AG09309 (cell line): ENCODE data around the gene CTXND1.

Source experiments
- DNase-seq: peaks from one replicate; pipeline ENCODE4 v3.0.0-alpha.2; 2010; ENCODE audit warnings: low read depth
- H3K4me3 ChIP-seq: 2 replicates; pipeline ENCODE4 v1.5.1; 2011; ENCODE audit warnings: mild to moderate bottlenecking, low read depth, low read length, moderate library complexity; ENCODE audit not compliant: control insufficient read depth
- TF ChIP-seq, protein P1 (sequence below): IDR thresholded peaks from 2 replicates; pipeline ENCODE4 v1.5.1; 2011; ENCODE audit warnings: mild to moderate bottlenecking, low read depth, low read length, inconsistent platforms; ENCODE audit not compliant: insufficient read depth, control insufficient read depth; ENCODE audit errors: missing control alignments

The CTXND1 gene

DNA sequence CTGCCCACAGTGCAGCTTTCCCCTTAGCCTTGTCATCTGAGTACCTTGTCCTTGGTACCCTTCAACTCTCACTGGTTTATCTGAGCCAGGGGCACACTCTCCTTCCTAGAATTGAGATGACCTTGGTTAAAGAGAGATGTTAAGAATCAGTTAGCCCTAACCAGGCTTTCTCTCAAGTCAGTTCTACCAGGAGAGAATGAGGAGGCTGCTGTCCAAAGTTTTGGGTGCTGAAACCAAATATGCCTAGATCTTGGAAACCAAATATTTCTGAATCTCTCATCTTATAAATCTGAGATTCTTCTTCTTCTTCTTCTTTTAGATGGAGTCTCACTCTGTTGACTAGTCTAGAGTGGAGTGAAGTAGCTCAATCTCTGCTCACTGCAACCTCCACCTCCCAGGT, 12.0 kb upstream of the CTXND1 start:
- no peak for DNase-seq
- no peak overlapping the region for H3K4me3 ChIP-seq
- TF ChIP-seq, protein P1, sequence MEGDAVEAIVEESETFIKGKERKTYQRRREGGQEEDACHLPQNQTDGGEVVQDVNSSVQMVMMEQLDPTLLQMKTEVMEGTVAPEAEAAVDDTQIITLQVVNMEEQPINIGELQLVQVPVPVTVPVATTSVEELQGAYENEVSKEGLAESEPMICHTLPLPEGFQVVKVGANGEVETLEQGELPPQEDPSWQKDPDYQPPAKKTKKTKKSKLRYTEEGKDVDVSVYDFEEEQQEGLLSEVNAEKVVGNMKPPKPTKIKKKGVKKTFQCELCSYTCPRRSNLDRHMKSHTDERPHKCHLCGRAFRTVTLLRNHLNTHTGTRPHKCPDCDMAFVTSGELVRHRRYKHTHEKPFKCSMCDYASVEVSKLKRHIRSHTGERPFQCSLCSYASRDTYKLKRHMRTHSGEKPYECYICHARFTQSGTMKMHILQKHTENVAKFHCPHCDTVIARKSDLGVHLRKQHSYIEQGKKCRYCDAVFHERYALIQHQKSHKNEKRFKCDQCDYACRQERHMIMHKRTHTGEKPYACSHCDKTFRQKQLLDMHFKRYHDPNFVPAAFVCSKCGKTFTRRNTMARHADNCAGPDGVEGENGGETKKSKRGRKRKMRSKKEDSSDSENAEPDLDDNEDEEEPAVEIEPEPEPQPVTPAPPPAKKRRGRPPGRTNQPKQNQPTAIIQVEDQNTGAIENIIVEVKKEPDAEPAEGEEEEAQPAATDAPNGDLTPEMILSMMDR, result no peak

DNA sequence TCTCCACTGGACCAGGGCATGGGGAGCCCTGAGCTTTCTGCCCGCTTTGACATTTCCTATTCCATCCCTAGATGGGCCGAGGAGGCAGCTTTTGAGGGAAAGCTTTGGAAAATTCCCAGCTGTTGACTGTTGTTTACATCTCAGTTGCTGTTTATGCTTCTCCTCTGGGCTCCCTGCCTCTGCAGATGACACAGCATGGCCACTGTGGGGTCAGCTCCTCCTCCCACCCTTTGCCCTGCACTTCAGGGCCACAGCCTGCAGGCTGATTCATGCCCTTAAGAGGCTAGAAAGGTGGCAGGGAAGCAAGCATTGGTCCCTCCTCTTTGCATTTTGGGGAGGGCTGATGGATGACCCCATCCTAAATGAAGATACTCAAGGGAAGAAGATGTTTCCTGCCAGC, 8.5 kb upstream of the CTXND1 start:
- no peak for DNase-seq
- TF ChIP-seq, protein P1, result no peak
- H3K4me3 ChIP-seq, result no peak overlapping the region

DNA sequence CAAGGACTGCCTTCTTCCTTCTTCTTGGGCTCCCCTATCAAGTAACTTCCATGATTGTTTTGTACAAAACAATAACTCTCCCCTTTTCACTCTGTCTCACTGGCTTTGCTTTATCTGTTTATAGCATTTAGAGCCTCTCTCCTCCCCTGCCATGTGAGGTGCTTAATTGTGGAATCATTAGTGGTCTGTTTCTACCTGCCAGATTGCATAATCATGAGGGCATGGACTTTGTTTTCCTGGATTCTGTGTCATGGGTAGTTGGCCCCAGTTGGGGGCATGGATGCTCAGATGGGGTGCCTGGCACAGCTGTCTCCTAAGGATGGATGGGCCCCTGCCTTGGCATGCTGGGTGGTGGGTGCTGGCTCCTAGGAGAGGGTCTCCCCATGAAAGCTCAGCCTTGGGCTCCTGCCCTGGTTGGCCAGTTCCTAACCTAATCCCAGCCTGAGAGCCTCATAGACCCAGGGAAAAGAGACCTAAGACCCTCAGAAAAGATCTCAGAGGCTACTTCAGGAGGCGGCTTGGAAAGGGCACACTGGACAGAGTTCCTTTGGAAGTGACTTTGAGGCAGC, 8.0 kb upstream of the CTXND1 start:
- TF ChIP-seq, protein P1, result no peak
- no peak for DNase-seq
- H3K4me3 ChIP-seq, result no peak overlapping the region

DNA sequence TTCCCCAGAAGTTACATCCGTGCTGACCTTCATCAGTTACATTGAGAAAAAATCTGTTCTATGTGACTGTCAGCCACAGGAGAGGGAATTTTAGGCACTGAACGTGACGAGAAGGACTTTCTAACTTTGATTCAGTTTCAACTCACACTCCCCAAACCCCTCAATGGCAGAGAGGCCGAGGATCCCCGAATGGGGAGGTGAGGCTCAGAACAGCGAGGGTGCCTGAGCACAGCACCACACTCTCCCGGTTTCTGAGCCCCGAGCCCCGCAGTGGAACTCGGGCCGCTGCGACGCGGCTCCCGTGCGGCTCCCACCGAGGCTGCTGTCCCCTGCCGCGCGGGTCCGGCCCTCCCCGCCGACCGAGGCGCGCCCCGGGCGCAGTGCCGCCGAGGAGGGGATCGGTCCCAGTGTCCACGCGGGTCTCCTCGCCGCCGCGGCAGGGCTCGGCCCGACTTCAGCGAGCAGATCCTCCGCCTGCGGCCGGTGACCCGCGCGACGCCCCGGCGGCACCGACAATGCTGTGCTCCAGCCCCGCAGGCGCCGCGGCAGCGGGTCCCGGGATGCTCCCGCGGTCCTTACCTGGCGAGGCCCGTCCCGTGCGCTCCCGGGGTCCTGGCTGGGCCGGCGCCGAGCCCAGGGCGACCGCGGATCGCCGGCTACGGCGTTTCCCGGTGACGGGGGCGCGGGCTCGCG, 439 bp downstream of the CTXND1 start:
- H3K4me3 ChIP-seq, result no peak overlapping the region; the same call in 1 of the 2 replicates
- TF ChIP-seq, protein P1, result no peak
- DNase-seq, result no peak

DNA sequence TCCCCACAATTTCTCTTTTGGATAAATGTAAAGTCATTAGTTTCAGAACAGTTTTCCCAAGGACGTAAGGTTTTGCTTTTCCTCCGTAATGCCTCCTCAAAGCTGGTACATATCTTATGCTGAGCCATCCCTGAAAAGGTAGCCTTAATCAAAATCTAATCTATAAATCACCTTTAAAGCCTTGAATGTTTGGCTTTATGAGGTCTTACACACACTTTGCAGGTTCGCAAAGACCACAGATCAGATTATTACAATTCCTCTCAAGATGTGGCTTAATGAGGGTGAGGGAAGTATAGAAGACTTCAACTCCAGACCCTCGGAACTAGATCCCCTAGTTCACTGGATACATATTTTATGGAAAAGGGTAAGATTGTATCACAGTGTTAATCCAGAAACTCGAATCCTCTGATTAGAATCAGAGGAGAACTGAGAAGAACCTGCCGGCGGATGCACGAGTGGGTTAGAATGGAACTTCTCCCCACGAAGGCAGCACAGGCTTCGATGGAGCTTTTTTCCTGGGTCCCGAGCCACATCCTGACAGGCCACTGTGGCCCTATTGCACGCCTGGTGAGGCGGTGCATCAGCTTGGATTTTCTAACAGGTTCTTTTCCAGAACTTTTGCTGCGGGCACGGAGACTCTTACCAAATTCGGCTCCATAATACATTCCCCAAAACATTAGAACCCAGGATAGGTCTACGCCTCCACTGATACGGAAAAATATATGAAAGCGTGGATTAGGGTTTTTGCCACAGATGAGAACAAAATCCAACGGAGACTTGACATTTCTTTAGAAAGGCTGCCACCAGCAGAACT, 1.2 kb downstream of the CTXND1 start:
- TF ChIP-seq, protein P1, result no peak
- no peak for DNase-seq
- H3K4me3 ChIP-seq, result no peak overlapping the region

DNA sequence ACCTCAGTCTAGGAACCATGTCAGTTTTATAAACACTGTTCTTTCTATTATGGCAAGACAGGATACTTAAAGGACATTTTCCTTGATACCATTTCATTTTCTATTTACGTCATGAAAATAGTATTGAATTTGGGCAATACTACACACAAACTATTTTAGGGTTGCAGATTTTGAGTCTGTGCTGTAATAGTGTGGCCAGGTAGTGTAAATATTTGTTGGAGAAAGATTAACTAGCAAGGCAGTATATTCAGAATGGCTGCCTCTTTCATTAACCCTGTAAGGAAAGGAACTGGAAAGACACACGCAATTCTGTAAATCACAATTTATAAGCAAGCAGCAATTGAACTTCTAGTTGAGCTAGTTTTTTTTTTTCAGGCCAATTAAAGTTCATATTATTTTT, 2.0 kb downstream of the CTXND1 start:
- no peak overlapping the region for H3K4me3 ChIP-seq
- no peak for DNase-seq
- TF ChIP-seq, protein P1, result no peak
